GM12878 (cell line): ENCODE data around the gene GRK6. TPM values are rescaled to one million over a fixed set of nuclear protein-coding genes. Genes with fewer than 3 reads are reported as not detected.
A peak's percentile ranks its signal among the peaks of the same experiment; 100 is the strongest.

Experiments used
- DPF2 ChIP-seq: fragments of 450-650 bp; IDR thresholded peaks from 2 replicates; pipeline ENCODE4 v1.6.1; 2017; ENCODE audit warnings: mild to moderate bottlenecking
- GATAD2B ChIP-seq: fragments of 450-650 bp; conservative IDR thresholded peaks from 2 replicates; pipeline ENCODE4 v1.6.1; 2017; ENCODE audit warnings: low read depth, mild to moderate bottlenecking, moderate library complexity
- LARP7 ChIP-seq: fragments of 450-650 bp; IDR thresholded peaks from 2 replicates; pipeline ENCODE4 v1.6.1; 2017; ENCODE audit warnings: mild to moderate bottlenecking
- NKRF ChIP-seq: fragments of 450-650 bp; conservative IDR thresholded peaks from 2 replicates; pipeline ENCODE4 v1.6.1; 2017; ENCODE audit warnings: mild to moderate bottlenecking, moderate library complexity
- NR2C1 ChIP-seq: fragments of 450-650 bp; IDR thresholded peaks from 2 replicates; pipeline ENCODE4 v1.6.1; 2017; ENCODE audit warnings: antibody characterized with exemption, mild to moderate bottlenecking, moderate library complexity
- PAX5 ChIP-seq: IDR thresholded peaks from 2 replicates; pipeline ENCODE4 v1.6.1; 2011; ENCODE audit warnings: low read depth, low read length, borderline replicate concordance
- POLR2A ChIP-seq: IDR thresholded peaks from 2 replicates; pipeline ENCODE4 v1.6.1; 2011; ENCODE audit warnings: low read depth, mild to moderate bottlenecking, low read length
- POLR2AphosphoS5 ChIP-seq: IDR thresholded peaks from 2 replicates; pipeline ENCODE4 v1.6.1; 2011; ENCODE audit warnings: mild to moderate bottlenecking, low read length, inconsistent platforms
- POU2F2 ChIP-seq: IDR thresholded peaks from 3 replicates; pipeline ENCODE4 v1.6.1; 2011; ENCODE audit warnings: low read depth, mild to moderate bottlenecking, low read length, borderline replicate concordance
- RAD21 ChIP-seq: IDR thresholded peaks from 2 replicates; pipeline ENCODE4 v1.6.1; 2011; ENCODE audit warnings: mild to moderate bottlenecking, low read depth, low read length, moderate library complexity; ENCODE audit not compliant: insufficient read depth
- RUNX3 ChIP-seq: IDR thresholded peaks from 2 replicates; pipeline ENCODE4 v1.6.1; 2012; ENCODE audit warnings: low read length, inconsistent platforms
- SRF ChIP-seq, 2 experiments: IDR thresholded peaks; 2 replicates each; pipeline ENCODE4 v1.6.1; 2011; ENCODE audit warnings: low read depth in 2 of 2, low read length in 2 of 2, mild to moderate bottlenecking in 1 of 2, moderate library complexity in 1 of 2
- STAT1 ChIP-seq: fragments of 450-650 bp; conservative IDR thresholded peaks from 2 replicates; pipeline ENCODE4 v1.6.1; 2014; ENCODE audit warnings: antibody characterized with exemption, mild to moderate bottlenecking
- ZNF384 ChIP-seq: IDR thresholded peaks from 2 replicates; pipeline ENCODE4 v1.6.1; 2012; ENCODE audit warnings: low read depth, mild to moderate bottlenecking, low read length, improper control_type of control experiment, borderline replicate concordance
- polyA plus RNA-seq, 11 experiments: library from polyadenylated mRNA; depleted of rRNA in 4 of 11; unstranded in 6 of 11; stranded (reverse) in 5 of 11; fragments of >200 nt; fragmentation: Nextera tagmentation in 4 of 11; fragmentation: Illumina TruSeq in 1 of 11; extraction: Ambion mirVana in 4 of 11; extraction: Trizol in 1 of 11; gene quantifications; 1 replicate in 1 of 11; 2 replicates in 10 of 11; pipeline versions ENCODE4 v1.2.1 to v1.2.3, GENCODE V29; 2011 to 2016; ENCODE audit warnings: inconsistent platforms in 2 of 11, missing spikeins in 2 of 11, low read depth in 1 of 11
- total RNA-seq, 4 experiments: library from RNA; depleted of rRNA in 3 of 4; stranded (reverse); fragments of >200 nt in 3 of 4; fragmentation: Illumina TruSeq in 1 of 4; extraction: Trizol in 1 of 4; gene quantifications; 2 replicates each; pipeline versions ENCODE4 v1.2.1 to v1.2.3, GENCODE V29; 2013 to 2021
- TF ChIP-seq, protein P1 (sequence below): IDR thresholded peaks from 2 replicates; pipeline ENCODE4 v1.6.1; 2012; ENCODE audit warnings: low read length, inconsistent platforms
- TF ChIP-seq, protein P2 (sequence below): IDR thresholded peaks from 2 replicates; pipeline ENCODE4 v1.6.1; 2012; ENCODE audit warnings: mild to moderate bottlenecking, low read depth, low read length
- TF ChIP-seq, protein P3 (sequence below): fragments of 450-650 bp; IDR thresholded peaks from 2 replicates; pipeline ENCODE4 v1.6.1; 2017; ENCODE audit warnings: antibody characterized with exemption, mild to moderate bottlenecking, moderate library complexity

Gene GRK6
- total and polyA plus RNA-seq, 10 of the 15 experiments (the other 5 are each of a cell fraction or from before 2014, with no cell fraction given): 0.79 to 124 (median 41.6) TPM

DNA sequence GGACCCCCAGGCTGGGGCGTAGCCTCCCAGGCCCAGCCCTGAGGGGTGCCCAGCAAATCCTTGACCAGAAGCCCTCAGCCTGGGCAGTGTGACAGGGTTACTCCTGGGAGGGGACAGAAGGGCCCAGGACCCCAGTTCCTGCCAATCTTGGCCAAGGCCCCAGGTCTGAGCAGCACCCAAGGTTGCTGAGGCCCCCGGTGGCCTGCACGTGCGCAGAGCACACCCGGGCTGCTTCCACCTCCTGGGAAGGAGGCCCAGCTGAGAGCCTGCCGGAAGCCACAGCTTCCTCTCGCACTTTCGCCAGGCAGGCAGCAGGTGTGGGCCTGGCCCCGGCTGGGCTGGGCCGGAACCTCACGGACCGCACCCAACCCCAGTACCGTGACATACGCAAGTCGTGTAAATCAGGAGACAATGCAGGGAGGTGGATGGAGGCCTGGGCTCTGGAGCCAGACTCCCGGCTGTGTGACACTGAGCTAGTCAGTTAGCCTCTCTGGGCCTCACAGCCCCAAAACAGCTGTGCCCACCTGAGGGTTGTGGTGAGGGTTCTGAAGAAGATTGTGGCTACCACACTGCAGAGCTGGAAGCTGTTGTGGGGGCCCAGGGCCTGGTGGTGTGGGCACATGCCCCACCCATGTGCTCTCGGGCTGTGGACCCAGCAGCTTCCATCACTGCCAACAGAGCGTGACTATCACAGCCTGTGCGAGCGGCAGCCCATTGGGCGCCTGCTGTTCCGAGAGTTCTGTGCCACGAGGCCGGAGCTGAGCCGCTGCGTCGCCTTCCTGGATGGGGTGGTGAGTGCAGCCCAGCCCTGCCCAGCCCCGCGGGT lies 5.1 kb downstream of the GRK6 start (continued):
- TF ChIP-seq NKRF (peak; percentile 56; the same call in 1 of the 2 replicates), POLR2AphosphoS5 (0 out of 2 replicates have a peak, but pooled peaks have one; percentile 17), RUNX3 (no peak), SRF (IDR thresholded peaks at IDR 0.05; ENCODE audit: low read depth in 2 of 2, low read length in 2 of 2) (no peak), STAT1 (no peak), GATAD2B (0 out of 2 replicates have a peak, but pooled peaks have one; percentile 90), LARP7 (peak; percentile 34), POU2F2 (no peak), DPF2 (peak; percentile 88), RAD21 (no peak), ZNF384 (no peak), NR2C1 (no peak), PAX5 (peak; percentile 94), POLR2A (no peak)
- TF ChIP-seq, protein P1, sequence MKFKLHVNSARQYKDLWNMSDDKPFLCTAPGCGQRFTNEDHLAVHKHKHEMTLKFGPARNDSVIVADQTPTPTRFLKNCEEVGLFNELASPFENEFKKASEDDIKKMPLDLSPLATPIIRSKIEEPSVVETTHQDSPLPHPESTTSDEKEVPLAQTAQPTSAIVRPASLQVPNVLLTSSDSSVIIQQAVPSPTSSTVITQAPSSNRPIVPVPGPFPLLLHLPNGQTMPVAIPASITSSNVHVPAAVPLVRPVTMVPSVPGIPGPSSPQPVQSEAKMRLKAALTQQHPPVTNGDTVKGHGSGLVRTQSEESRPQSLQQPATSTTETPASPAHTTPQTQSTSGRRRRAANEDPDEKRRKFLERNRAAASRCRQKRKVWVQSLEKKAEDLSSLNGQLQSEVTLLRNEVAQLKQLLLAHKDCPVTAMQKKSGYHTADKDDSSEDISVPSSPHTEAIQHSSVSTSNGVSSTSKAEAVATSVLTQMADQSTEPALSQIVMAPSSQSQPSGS: no peak
- TF ChIP-seq, protein P2, sequence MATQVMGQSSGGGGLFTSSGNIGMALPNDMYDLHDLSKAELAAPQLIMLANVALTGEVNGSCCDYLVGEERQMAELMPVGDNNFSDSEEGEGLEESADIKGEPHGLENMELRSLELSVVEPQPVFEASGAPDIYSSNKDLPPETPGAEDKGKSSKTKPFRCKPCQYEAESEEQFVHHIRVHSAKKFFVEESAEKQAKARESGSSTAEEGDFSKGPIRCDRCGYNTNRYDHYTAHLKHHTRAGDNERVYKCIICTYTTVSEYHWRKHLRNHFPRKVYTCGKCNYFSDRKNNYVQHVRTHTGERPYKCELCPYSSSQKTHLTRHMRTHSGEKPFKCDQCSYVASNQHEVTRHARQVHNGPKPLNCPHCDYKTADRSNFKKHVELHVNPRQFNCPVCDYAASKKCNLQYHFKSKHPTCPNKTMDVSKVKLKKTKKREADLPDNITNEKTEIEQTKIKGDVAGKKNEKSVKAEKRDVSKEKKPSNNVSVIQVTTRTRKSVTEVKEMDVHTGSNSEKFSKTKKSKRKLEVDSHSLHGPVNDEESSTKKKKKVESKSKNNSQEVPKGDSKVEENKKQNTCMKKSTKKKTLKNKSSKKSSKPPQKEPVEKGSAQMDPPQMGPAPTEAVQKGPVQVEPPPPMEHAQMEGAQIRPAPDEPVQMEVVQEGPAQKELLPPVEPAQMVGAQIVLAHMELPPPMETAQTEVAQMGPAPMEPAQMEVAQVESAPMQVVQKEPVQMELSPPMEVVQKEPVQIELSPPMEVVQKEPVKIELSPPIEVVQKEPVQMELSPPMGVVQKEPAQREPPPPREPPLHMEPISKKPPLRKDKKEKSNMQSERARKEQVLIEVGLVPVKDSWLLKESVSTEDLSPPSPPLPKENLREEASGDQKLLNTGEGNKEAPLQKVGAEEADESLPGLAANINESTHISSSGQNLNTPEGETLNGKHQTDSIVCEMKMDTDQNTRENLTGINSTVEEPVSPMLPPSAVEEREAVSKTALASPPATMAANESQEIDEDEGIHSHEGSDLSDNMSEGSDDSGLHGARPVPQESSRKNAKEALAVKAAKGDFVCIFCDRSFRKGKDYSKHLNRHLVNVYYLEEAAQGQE: no peak
- TF ChIP-seq, protein P3, sequence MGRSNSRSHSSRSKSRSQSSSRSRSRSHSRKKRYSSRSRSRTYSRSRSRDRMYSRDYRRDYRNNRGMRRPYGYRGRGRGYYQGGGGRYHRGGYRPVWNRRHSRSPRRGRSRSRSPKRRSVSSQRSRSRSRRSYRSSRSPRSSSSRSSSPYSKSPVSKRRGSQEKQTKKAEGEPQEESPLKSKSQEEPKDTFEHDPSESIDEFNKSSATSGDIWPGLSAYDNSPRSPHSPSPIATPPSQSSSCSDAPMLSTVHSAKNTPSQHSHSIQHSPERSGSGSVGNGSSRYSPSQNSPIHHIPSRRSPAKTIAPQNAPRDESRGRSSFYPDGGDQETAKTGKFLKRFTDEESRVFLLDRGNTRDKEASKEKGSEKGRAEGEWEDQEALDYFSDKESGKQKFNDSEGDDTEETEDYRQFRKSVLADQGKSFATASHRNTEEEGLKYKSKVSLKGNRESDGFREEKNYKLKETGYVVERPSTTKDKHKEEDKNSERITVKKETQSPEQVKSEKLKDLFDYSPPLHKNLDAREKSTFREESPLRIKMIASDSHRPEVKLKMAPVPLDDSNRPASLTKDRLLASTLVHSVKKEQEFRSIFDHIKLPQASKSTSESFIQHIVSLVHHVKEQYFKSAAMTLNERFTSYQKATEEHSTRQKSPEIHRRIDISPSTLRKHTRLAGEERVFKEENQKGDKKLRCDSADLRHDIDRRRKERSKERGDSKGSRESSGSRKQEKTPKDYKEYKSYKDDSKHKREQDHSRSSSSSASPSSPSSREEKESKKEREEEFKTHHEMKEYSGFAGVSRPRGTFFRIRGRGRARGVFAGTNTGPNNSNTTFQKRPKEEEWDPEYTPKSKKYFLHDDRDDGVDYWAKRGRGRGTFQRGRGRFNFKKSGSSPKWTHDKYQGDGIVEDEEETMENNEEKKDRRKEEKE: no peak
